ENCODE measurements around the gene KCNG3.

The KCNG3 gene

GRCh38 chr2:42457011-42457410 lies 36.8 kb downstream of the KCNG3 start:
- TF ChIP-seq CTCF (IDR thresholded peaks at IDR 0.05; ENCODE audit: extremely low read depth, missing control alignments) = no peak
- no peak for DNase-seq (ENCODE audit: low spot score)

- no peak for TF ChIP-seq CTCF (IDR thresholded peaks at IDR 0.05; ENCODE audit: extremely low read depth, missing control alignments)
- no peak for DNase-seq (ENCODE audit: low spot score)
Observed at GRCh38 chr2:42456126-42456839, 37.5 kb downstream of the KCNG3 start.

- TF ChIP-seq CTCF (IDR thresholded peaks at IDR 0.05; ENCODE audit: extremely low read depth, missing control alignments) = no peak
- no peak for DNase-seq (ENCODE audit: low spot score)
Observed at GRCh38 chr2:42452545-42452944, 41.2 kb downstream of the KCNG3 start.

- no peak for TF ChIP-seq CTCF (IDR thresholded peaks at IDR 0.05; ENCODE audit: extremely low read depth, missing control alignments)
- no peak for DNase-seq (ENCODE audit: low spot score)
Observed at GRCh38 chr2:42450136-42450535, 43.6 kb downstream of the KCNG3 start.

- no peak for DNase-seq (ENCODE audit: low spot score)
- TF ChIP-seq CTCF (IDR thresholded peaks at IDR 0.05; ENCODE audit: extremely low read depth, missing control alignments) = no peak
Observed at GRCh38 chr2:42449163-42450087, 44.4 kb downstream of the KCNG3 start.

- TF ChIP-seq CTCF (IDR thresholded peaks at IDR 0.05; ENCODE audit: extremely low read depth, missing control alignments) = no peak
- DNase-seq (ENCODE audit: low spot score) = no peak
Observed at GRCh38 chr2:42448163-42448562, 45.6 kb downstream of the KCNG3 start.

All from GM20000 (cell line).